Activated CD8-positive, alpha-beta T cell treated with anti-CD3 and anti-CD28 coated beads for 36 hours (primary cell): ENCODE data around the gene ATP11C. TPM values are rescaled to one million over a fixed set of nuclear protein-coding genes. Genes with fewer than 3 reads are reported as not detected.

ENCODE experiments used
- ATAC-seq: fragments of 200-7000 bp; cut with Tn5 transposase; one replicate; pipeline ENCODE4 v1.10.0; 2021; ENCODE audit warnings: mild to moderate bottlenecking, moderate library complexity
- CTCF ChIA-PET: fragments of 350-600 bp; sonication (Branson Sonifier 250); formaldehyde crosslinking; loops from one replicate; lab custom pipeline; 2021; ENCODE audit warnings: antibody characterized with exemption; lab: Charles Lee
- POLR2A ChIA-PET: fragments of 350-600 bp; sonication (Branson Sonifier 250); formaldehyde crosslinking; loops from one replicate; lab custom pipeline; 2021; ENCODE audit warnings: antibody characterized with exemption; lab: Charles Lee
- DNase-seq: peaks from one replicate; pipeline ENCODE4 v3.0.0-alpha.2; 2020
- H3K27ac Mint-ChIP-seq: one replicate; pipeline ENCODE4 v1.8.0; 2021; ENCODE audit warnings: mild to moderate bottlenecking, mixed read lengths
- H3K27me3 Mint-ChIP-seq: one replicate; pipeline ENCODE4 v1.8.0; 2021; ENCODE audit warnings: mixed read lengths
- H3K36me3 Mint-ChIP-seq: one replicate; pipeline ENCODE4 v1.8.0; 2021; ENCODE audit warnings: low read depth, mixed read lengths
- H3K4me1 Mint-ChIP-seq: one replicate; pipeline ENCODE4 v1.8.0; 2021; ENCODE audit warnings: low read depth, mixed read lengths
- H3K4me3 Mint-ChIP-seq: one replicate; pipeline ENCODE4 v1.8.0; 2021; ENCODE audit warnings: mild to moderate bottlenecking, moderate library complexity, mixed read lengths
- H3K9me3 Mint-ChIP-seq: one replicate; pipeline ENCODE4 v1.8.0; 2021; ENCODE audit warnings: mixed read lengths
- intact Hi-C: fragments of 100-400 bp; cut with micrococcal nuclease; formaldehyde crosslinking; loops from one replicate; pipeline ENCODE4 v1.10.0; 2022
- total RNA-seq, 2 experiments: library from RNA; stranded (reverse); gene quantifications; one replicate each; pipeline ENCODE4 v1.2.3, GENCODE V29; 2021
- TF ChIP-seq, protein P1 (sequence below): fragments of 200-600 bp; IDR thresholded peaks from one replicate; pipeline ENCODE4 v1.8.0; 2022; ENCODE audit warnings: antibody characterized with exemption, mild to moderate bottlenecking

The ATP11C gene
- total RNA-seq, 2 experiments from 2014 or later: 19.3 to 27.0 TPM

DNA sequence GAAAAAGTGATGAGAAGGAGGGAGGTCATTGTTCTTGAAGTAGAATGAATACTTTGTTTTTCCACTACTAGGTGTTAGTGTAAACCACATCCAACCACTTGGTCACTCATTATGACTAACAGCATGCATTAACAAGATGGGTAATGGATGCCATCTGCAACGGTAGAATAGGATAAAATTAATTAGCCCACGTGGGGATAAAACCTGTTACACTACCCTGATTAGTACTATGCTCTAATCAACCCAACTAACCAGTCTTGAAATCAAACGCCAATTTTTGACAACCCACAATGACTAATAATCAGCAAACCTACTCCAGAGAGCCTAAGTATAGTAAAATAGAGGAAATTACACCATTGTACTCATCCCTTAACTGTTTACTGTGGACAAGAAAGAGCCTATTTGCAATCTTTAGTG is 131.4 kb downstream of the ATP11C start:
- no peak overlapping the region for H3K27ac Mint-ChIP-seq
- POLR2A ChIA-PET: no interaction called here
- ATAC-seq (no peak), DNase-seq (no peak)
- intact Hi-C loops: no loop called here
- peaks cover 18% of the 10 kb centered on the region for H3K36me3 Mint-ChIP-seq
- CTCF ChIA-PET: no interaction called here
- H3K4me3 Mint-ChIP-seq: no peak overlapping the region
- no peaks in the 10 kb centered on the region for H3K9me3 Mint-ChIP-seq
- TF ChIP-seq, protein P1, sequence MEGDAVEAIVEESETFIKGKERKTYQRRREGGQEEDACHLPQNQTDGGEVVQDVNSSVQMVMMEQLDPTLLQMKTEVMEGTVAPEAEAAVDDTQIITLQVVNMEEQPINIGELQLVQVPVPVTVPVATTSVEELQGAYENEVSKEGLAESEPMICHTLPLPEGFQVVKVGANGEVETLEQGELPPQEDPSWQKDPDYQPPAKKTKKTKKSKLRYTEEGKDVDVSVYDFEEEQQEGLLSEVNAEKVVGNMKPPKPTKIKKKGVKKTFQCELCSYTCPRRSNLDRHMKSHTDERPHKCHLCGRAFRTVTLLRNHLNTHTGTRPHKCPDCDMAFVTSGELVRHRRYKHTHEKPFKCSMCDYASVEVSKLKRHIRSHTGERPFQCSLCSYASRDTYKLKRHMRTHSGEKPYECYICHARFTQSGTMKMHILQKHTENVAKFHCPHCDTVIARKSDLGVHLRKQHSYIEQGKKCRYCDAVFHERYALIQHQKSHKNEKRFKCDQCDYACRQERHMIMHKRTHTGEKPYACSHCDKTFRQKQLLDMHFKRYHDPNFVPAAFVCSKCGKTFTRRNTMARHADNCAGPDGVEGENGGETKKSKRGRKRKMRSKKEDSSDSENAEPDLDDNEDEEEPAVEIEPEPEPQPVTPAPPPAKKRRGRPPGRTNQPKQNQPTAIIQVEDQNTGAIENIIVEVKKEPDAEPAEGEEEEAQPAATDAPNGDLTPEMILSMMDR: no peak
- H3K27me3 Mint-ChIP-seq: no peaks in the 10 kb centered on the region
- H3K4me1 Mint-ChIP-seq: peaks cover 6% of the 10 kb centered on the region

DNA sequence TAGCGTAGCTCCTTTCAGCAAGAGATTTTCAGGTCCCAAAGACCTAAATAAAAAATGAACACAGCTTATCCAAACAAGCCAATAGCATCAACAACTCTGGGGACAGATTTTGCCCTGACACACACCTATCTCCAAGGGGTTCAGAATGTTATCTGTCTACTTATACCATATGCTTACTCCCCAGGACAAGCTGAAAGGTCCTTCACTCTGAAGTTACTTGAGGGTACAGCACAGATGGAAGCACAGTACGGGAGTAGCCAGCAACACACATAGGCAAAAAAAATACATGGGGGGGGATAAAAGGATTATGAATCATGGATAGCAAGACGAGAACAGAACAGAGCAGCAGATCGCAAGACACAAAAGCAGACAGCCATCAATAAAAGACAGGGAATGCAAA is 134.2 kb downstream of the ATP11C start:
- Mint-ChIP-seq H3K36me3 (peaks cover 29% of the 10 kb centered on the region), H3K4me3 (no peak overlapping the region), H3K27me3 (no peaks in the 10 kb centered on the region), H3K9me3 (no peaks in the 10 kb centered on the region), H3K4me1 (peaks cover 25% of the 10 kb centered on the region), H3K27ac (no peak overlapping the region)
- DNase-seq: no peak
- ATAC-seq: no peak
- CTCF ChIA-PET: no interaction called here
- intact Hi-C loops: no loop called here
- TF ChIP-seq, protein P1: no peak
- POLR2A ChIA-PET: interaction anchor here (0.9 kb wide), 1 partner anchor 15 kb away, joined by 3 read pairs; no protein-coding TSS in a partner anchor

DNA sequence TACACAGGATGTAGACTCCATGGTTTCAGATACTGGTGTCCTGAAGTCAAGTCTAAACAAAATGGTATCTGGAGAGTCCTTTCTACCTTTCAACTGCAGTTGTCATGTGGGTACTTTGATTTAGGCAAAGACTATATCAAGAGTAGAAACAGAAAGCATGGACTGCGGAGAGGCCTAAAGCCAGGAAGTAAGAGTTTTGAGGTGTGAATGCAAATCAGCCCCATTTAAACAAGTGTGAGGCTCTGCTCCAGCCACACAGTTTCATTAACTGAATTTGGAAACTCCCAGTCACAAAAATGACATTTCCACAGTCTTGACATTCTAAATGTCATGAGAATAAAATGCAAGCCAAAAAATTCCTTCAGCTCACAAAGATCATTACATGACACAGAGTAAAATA is 137.7 kb downstream of the ATP11C start:
- intact Hi-C loops: no loop called here
- no peaks in the 10 kb centered on the region for H3K9me3 Mint-ChIP-seq
- H3K27ac Mint-ChIP-seq: peak overlapping the region; percentile 88
- POLR2A ChIA-PET: no interaction called here
- peaks cover 19% of the 10 kb centered on the region for H3K4me1 Mint-ChIP-seq
- H3K36me3 Mint-ChIP-seq: peaks cover 25% of the 10 kb centered on the region
- TF ChIP-seq, protein P1: no peak
- CTCF ChIA-PET: no interaction called here
- no peaks in the 10 kb centered on the region for H3K27me3 Mint-ChIP-seq
- ATAC-seq (peak; percentile 97), DNase-seq (peak; percentile 35)
- H3K4me3 Mint-ChIP-seq: peak overlapping the region; percentile 12

DNA sequence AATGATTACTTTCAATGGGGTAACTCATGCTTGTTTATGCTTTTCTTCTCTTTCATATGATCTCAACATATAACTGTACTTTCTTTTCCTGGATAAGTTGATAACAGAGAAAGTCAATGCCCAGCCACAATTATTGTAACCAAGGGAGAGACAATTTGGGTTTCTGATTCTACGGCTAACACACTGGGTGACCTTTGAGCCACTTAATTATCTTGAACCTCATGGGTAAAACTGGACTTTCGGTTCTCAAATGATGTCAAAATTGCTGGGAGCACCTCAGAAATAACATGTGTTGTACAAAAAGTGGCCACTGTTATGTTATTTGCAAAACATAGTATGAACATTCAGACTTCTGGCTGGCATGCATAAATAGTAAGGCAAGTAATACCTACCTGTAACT is 145.3 kb downstream of the ATP11C start:
- no peaks in the 10 kb centered on the region for H3K27me3 Mint-ChIP-seq
- DNase-seq (no peak), ATAC-seq (no peak)
- TF ChIP-seq, protein P1: no peak
- no peak overlapping the region for H3K4me3 Mint-ChIP-seq
- H3K27ac Mint-ChIP-seq: no peak overlapping the region
- H3K36me3 Mint-ChIP-seq: peaks cover 14% of the 10 kb centered on the region
- ChIA-PET CTCF (no interaction called here), POLR2A (no interaction called here)
- no peaks in the 10 kb centered on the region for H3K9me3 Mint-ChIP-seq
- intact Hi-C loops: no loop called here
- H3K4me1 Mint-ChIP-seq: no peaks in the 10 kb centered on the region

DNA sequence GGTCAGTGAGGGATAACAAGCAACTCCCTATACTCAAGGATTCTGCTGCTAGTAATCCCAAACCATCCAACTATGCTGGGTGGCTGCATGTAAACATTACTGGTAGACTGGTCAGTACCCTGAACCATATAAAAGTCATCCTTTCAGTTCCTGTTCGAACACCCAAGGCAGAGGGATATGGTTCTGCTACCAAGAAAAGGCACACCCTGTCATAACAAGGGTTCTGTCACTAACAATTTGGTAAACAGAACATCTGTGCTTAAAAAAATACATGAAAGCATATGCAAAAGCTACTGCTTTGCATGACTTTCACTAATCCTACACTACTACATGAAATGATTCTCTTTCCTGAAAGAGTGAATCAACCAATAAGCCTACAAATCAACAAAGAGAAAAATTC is 148.0 kb downstream of the ATP11C start:
- no peak for ATAC-seq
- TF ChIP-seq, protein P1: no peak
- CTCF ChIA-PET: no interaction called here

More for the DNA sequence above, 148.0 kb downstream of the ATP11C start:
- no peak overlapping the region for H3K4me3 Mint-ChIP-seq
- H3K27me3 Mint-ChIP-seq: no peaks in the 10 kb centered on the region
- no peaks in the 10 kb centered on the region for H3K9me3 Mint-ChIP-seq
- H3K4me1 Mint-ChIP-seq: peaks cover under 1% of the 10 kb centered on the region
- no peak for DNase-seq
- POLR2A ChIA-PET: interaction anchor here (1.2 kb wide), 1 partner anchor 14 kb away, joined by 3 read pairs; no protein-coding TSS in a partner anchor
- intact Hi-C loops: no loop called here
- peaks cover 25% of the 10 kb centered on the region for H3K36me3 Mint-ChIP-seq
- H3K27ac Mint-ChIP-seq: no peak overlapping the region
